Spinal cord (tissue), 10 donors: ENCODE data around the gene KCNQ4. TPM values are rescaled to one million over a fixed set of nuclear protein-coding genes. Genes with fewer than 3 reads are reported as not detected.
A peak's percentile ranks its signal among the peaks of the same experiment; 100 is the strongest.

ENCODE experiments used
- DNase-seq, 6 donors: peaks; one replicate each; pipeline versions ENCODE4 v3.0.0 to v3.0.0-alpha.2; 2013 to 2015; ENCODE audit warnings: low spot score in 6 of 6, low read depth in 4 of 6
- H3K27ac ChIP-seq: one replicate; pipeline ENCODE4 v1.5.1; 2013; ENCODE audit warnings: low read depth, low read length, control low read depth
- H3K27me3 ChIP-seq: one replicate; pipeline ENCODE4 v1.6.1; 2013; ENCODE audit warnings: low read length; ENCODE audit not compliant: control insufficient read depth, insufficient read depth
- H3K36me3 ChIP-seq: one replicate; pipeline ENCODE4 v1.6.1; 2013; ENCODE audit warnings: low read length; ENCODE audit not compliant: control insufficient read depth, insufficient read depth
- H3K4me1 ChIP-seq: one replicate; pipeline ENCODE4 v1.6.1; 2013; ENCODE audit warnings: low read length; ENCODE audit not compliant: control insufficient read depth, insufficient read depth
- H3K4me3 ChIP-seq: one replicate; pipeline ENCODE4 v1.5.1; 2013; ENCODE audit warnings: low read depth, low read length, control low read depth
- H3K9me3 ChIP-seq: one replicate; pipeline ENCODE4 v1.6.1; 2013; ENCODE audit warnings: low read length; ENCODE audit not compliant: control insufficient read depth, insufficient read depth
- WGBS: methylation state at CpG from one replicate; pipeline ENCODE4 v1.1.5; 2013; ENCODE audit warnings: missing lambda C conversion rate; ENCODE audit not compliant: insufficient coverage; 5-methylcytosine and 5-hydroxymethylcytosine counted together
- polyA plus RNA-seq, 2 donors: library from polyadenylated mRNA; unstranded; fragments of 120-200 nt; gene quantifications; one replicate each; pipeline ENCODE4 v1.2.1, GENCODE V29; 2013; ENCODE audit not compliant: insufficient read length in 2 of 2
- total RNA-seq, 2 donors: library from RNA; depleted of rRNA in 1 of 2; stranded (reverse); fragments of 120-200 nt in 1 of 2; fragments of >200 nt in 1 of 2; gene quantifications; one replicate each; pipeline versions ENCODE4 v1.2.3 to v1.2.4, GENCODE V29; 2013 to 2014
- donor health status: healthy.

Gene KCNQ4
- total and polyA plus RNA-seq, 4 donors, result 1.3 to 7.5 (median 3.6) TPM

GRCh38 chr1:40754201-40754600, 29.4 kb upstream of the KCNQ4 start:
- Histone ChIP-seq H3K9me3 (no peaks in the 10 kb centered on the region), H3K27me3 (no peaks in the 10 kb centered on the region), H3K4me1 (no peaks in the 10 kb centered on the region), H3K36me3 (peaks cover 24% of the 10 kb centered on the region), H3K4me3 (no peak overlapping the region), H3K27ac (no peak overlapping the region)
- DNase-seq, result no peak
- 71% methylated on average over 8 of the region's 8 CpGs for WGBS

DNA sequence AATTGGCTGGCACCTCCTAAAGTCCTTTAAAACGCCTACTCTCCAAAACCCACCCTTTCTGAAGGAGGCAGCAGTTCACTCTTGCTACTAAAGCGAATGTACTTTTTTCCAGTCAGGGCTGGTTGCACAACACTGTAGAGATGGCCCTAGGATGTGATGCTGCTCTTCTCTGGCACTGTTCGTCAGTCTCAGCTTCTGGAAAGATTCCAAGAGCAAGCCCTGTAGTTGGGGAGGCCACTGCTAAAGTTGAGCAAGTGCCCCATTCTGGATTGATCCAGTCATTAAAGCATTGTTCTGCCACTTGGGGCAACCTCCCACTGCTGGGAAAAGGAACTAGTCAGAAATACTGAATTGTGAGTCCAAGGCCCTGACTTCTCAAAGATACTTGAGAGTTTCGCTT, 28.5 kb upstream of the KCNQ4 start:
- Histone ChIP-seq H3K4me3 (no peak overlapping the region), H3K9me3 (no peaks in the 10 kb centered on the region), H3K4me1 (no peaks in the 10 kb centered on the region), H3K27me3 (no peaks in the 10 kb centered on the region), H3K27ac (no peak overlapping the region), H3K36me3 (peaks cover 30% of the 10 kb centered on the region)
- 81% methylated on average over 3 of the region's 4 CpGs for WGBS
- DNase-seq, result no peak

DNA sequence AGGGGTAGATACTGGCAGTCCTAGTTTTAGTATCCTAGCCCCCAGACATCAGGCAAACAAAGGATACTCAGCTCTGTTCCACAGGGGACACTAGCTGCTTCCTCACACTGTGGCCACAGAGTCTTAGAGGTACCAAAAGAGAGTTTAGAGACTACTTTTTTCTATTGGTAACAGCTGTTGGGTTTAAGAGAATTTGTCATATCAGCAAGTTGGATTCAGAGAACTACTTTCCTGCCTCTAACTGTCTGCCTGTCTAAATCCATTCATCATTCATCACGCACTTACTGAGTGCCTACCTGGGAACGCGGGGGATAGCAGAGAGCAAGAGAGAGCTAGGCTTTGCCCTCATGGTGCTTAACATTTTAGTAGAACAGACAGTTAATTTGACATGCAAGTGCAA, 27.1 kb upstream of the KCNQ4 start:
- no peak overlapping the region for H3K27ac ChIP-seq
- peaks cover 39% of the 10 kb centered on the region for H3K36me3 ChIP-seq
- WGBS, result 70% methylated on average over 2 of the region's 3 CpGs
- H3K4me3 ChIP-seq, result no peak overlapping the region
- H3K9me3 ChIP-seq, result no peaks in the 10 kb centered on the region
- no peak for DNase-seq
- H3K27me3 ChIP-seq, result no peaks in the 10 kb centered on the region
- H3K4me1 ChIP-seq, result no peaks in the 10 kb centered on the region

GRCh38 chr1:40757084-40757483, 26.5 kb upstream of the KCNQ4 start:
- H3K4me3 ChIP-seq, result no peak overlapping the region
- peaks cover 39% of the 10 kb centered on the region for H3K36me3 ChIP-seq
- no peaks in the 10 kb centered on the region for H3K27me3 ChIP-seq
- 86% methylated on average over 7 of the region's 8 CpGs for WGBS
- no peak overlapping the region for H3K27ac ChIP-seq
- H3K4me1 ChIP-seq, result no peaks in the 10 kb centered on the region
- DNase-seq, result no peak
- no peaks in the 10 kb centered on the region for H3K9me3 ChIP-seq

DNA sequence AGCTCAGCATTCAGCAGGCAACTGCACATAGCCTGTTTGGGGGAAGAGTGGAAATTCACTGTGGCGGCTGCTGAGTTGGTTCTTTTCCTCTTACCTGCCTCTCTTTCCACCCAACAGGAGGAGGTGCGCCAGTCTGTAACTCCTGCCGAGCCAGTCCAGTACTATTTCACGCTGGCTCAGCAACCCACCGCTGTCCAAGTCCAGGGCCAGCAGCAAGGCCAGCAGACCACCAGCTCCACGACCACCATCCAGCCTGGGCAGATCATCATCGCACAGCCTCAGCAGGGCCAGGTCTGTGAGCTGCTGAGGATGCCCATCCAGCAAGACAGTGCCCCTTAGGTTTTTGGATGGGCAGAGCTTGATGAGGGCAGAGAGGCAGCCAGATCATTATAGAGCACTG, 25.6 kb upstream of the KCNQ4 start:
- Histone ChIP-seq H3K4me1 (no peaks in the 10 kb centered on the region), H3K4me3 (no peak overlapping the region), H3K9me3 (no peaks in the 10 kb centered on the region), H3K27me3 (no peaks in the 10 kb centered on the region), H3K36me3 (peaks cover 39% of the 10 kb centered on the region), H3K27ac (no peak overlapping the region)
- 100% methylated on average over 4 of the region's 7 CpGs for WGBS
- DNase-seq, result no peak

- Histone ChIP-seq H3K27me3 (no peaks in the 10 kb centered on the region), H3K9me3 (no peaks in the 10 kb centered on the region), H3K27ac (no peak overlapping the region), H3K4me1 (no peaks in the 10 kb centered on the region), H3K4me3 (no peak overlapping the region), H3K36me3 (peaks cover 42% of the 10 kb centered on the region)
- no peak for DNase-seq
- 96% methylated on average over 4 of the region's 6 CpGs for WGBS
Observed at GRCh38 chr1:40758578-40759343, 24.8 kb upstream of the KCNQ4 start.

GRCh38 chr1:40760984-40761383, 22.6 kb upstream of the KCNQ4 start:
- Histone ChIP-seq H3K4me1 (no peaks in the 10 kb centered on the region), H3K27ac (no peak overlapping the region), H3K4me3 (no peak overlapping the region), H3K36me3 (peaks cover 39% of the 10 kb centered on the region), H3K9me3 (no peaks in the 10 kb centered on the region), H3K27me3 (no peaks in the 10 kb centered on the region)
- WGBS, result 100% methylated on average over 1 of the region's 4 CpGs
- DNase-seq, result peak in 1 of 6 donors; percentile 63

DNA sequence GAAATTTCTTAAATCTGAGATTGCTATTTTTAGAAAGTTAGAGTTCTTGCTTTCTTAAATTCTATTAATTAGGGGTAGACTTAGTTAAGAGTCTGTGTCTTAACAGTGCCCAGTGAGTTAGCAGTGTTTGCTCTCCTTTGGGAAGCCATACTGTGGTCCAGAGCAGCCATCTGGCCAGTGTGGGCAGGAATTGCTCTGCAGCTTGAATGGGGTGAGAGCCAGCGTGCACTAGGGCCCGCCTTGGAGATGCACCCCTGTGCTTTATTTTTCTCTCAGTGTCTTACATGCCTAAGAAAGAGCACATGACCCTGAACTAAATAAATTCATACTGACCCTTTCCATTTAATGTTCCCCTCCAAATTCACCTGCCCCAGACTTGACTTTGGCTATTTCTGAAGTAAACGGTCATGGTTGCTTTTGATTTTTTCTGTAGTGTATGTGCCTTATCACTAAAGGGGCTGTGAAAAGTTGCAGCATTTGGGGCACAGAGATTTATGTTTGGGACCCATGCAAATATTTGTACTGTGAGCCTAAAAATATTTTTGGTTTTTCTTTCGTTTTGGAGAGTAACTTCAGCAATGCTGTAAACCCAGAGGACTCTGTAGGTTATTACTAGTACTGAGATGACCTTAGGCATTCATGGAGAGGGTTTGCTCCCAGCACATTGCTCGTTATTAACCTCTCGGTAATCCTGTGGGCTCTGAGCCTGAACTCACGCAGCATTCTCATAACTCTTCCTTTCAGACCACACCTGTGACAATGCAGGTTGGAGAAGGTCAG, 21.3 kb upstream of the KCNQ4 start:
- Histone ChIP-seq H3K27ac (no peak overlapping the region), H3K36me3 (peaks cover 48% of the 10 kb centered on the region), H3K9me3 (no peaks in the 10 kb centered on the region), H3K4me1 (no peaks in the 10 kb centered on the region), H3K27me3 (no peaks in the 10 kb centered on the region), H3K4me3 (no peak overlapping the region)
- WGBS, result 95% methylated on average over 5 of the region's 7 CpGs
- DNase-seq, result no peak

- Histone ChIP-seq H3K4me1 (no peaks in the 10 kb centered on the region), H3K4me3 (no peak overlapping the region), H3K27ac (no peak overlapping the region), H3K36me3 (peaks cover 48% of the 10 kb centered on the region), H3K27me3 (no peaks in the 10 kb centered on the region), H3K9me3 (no peaks in the 10 kb centered on the region)
- WGBS, result 100% methylated on average over 3 of the region's 9 CpGs
- DNase-seq, result no peak
Observed at GRCh38 chr1:40763742-40764532, 19.6 kb upstream of the KCNQ4 start.
